GM21737 (cell line): ENCODE data around the gene ZBTB17.
"Not testable (repeated sequence)": the region's sequence is repeated elsewhere in the genome, so short reads cannot be mapped to it uniquely, and the experiment has no call there.

ENCODE experiments used
- ATAC-seq: cut with Tn5 transposase; IDR thresholded peaks from one replicate; pipeline ENCODE4 v1.9.1; 2021; ENCODE audit warnings: mild to moderate bottlenecking, moderate library complexity; ENCODE audit not compliant: unreplicated experiment

Gene ZBTB17

DNA sequence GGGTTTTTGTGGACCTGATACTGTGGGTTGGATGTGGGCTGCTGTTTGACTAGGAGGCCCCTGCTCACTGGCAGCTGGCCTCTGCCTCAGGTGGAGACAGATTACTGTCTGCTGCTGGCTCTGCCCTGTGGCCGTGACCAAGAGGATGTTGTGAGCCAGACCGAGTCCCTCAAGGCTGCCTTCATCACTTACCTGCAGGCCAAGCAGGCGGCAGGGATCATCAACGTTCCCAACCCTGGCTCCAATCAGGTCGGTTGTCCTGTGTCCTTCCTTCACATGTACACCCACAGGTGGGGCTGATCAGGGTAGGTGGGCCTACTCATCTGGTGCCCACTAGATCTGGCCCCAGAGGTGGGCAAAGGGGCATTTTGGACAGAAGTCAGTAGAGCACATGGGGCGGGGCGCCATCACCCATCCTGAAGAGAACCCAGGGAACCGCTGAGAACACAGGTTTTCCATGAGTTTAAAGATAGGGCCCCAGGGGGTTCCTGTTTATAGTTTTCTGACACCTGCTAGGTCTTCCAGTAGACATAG, 37.2 kb downstream of the ZBTB17 start:
- no peak for ATAC-seq

DNA sequence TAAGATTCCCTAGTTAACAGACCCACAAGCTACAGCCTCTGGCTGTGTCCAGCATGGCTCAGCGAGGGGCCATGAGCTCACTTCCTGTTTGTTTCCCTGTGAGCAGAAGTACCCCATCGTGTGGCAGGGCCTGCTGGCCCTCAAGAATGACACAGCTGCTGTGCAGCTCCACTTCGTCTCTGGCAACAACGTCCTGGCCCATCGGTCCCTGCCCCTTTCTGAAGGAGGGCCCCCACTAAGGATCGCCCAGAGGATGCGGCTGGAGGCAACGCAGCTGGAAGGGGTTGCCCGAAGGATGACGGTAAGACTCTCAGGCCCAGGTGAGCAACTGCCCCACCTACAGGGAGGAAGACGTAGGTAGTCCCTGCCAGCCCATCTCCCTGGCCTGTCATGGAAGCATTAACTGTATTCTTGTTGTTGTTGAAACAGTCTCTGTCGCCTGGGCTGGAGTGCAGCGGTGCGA, 38.2 kb downstream of the ZBTB17 start:
- ATAC-seq, result no peak

DNA sequence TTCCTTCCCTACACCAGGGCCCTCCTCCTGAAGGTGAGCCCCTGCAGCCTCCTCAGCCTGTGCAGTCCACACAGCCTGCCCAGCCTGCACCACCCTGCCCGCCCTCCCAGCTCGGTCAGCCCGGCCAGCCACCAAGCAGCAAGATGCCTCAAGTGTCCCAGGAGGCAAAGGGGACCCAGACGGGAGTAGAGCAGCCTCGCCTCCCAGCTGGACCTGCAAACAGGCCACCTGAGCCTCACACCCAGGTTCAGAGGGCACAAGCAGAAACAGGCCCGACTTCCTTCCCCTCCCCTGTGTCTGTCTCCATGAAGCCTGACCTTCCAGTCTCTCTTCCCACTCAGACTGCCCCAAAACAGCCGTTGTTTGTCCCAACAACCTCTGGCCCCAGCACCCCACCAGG, 38.8 kb downstream of the ZBTB17 start:
- no peak for ATAC-seq

DNA sequence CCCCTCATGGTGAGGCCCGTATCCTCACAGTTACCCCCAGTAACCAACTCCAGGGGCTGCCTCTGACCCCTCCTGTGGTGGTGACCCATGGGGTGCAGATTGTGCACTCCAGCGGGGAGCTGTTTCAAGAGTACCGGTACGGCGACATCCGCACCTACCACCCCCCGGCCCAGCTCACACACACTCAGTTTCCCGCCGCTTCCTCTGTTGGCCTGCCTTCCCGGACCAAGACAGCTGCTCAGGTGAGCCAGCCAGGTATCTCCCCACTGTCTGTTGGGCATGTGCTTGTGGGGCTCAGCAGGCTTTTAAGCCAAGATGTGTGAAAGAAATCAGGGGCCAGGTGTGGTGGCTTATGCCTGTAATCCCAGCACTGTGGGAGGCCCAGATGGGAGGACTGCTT, 39.9 kb downstream of the ZBTB17 start:
- ATAC-seq, result no peak

DNA sequence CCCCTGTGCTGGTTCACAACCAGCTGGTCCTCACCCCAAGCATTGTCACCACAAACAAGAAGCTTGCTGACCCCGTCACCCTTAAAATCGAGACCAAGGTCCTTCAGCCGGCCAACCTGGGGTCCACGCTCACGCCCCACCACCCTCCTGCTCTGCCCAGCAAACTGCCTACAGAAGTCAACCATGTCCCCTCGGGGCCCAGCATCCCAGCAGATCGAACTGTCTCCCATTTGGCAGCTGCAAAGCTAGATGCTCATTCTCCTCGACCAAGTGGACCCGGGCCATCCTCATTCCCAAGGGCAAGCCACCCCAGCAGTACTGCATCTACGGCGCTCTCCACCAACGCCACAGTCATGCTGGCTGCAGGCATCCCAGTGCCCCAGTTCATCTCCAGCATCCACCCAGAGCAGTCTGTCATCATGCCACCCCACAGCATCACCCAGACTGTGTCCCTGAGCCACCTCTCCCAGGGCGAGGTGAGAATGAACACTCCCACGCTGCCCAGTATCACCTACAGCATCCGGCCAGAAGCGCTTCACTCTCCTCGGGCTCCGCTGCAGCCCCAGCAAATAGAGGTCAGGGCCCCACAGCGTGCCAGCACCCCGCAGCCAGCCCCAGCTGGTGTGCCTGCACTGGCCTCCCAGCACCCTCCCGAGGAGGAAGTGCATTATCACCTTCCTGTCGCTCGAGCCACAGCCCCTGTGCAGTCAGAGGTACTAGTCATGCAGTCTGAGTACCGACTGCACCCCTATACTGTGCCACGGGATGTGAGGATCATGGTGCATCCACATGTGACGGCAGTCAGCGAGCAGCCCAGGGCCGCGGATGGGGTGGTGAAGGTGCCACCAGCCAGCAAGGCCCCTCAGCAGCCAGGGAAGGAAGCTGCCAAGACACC, 40.6 kb downstream of the ZBTB17 start:
- no peak for ATAC-seq

DNA sequence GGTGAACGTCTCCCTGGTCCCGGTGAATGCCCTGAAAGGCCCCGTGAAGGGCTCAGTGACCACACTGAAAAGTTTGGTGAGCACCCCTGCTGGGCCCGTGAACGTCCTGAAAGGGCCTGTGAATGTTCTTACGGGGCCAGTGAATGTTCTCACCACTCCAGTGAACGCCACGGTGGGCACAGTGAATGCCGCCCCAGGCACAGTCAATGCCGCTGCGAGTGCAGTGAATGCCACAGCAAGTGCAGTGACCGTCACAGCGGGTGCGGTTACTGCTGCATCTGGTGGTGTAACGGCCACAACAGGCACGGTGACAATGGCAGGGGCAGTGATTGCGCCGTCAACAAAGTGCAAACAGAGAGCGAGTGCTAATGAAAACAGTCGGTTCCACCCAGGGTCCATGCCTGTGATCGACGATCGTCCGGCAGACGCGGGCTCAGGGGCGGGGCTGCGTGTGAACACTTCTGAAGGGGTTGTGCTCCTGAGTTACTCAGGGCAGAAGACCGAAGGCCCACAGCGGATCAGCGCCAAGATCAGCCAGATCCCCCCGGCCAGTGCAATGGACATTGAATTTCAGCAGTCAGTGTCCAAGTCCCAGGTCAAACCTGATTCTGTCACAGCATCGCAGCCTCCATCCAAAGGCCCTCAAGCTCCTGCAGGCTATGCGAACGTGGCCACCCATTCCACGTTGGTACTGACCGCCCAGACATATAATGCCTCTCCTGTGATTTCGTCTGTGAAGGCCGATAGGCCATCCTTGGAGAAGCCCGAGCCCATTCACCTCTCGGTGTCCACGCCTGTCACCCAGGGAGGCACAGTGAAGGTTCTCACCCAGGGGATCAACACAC, 41.5 kb downstream of the ZBTB17 start:
- ATAC-seq, result no peak

DNA sequence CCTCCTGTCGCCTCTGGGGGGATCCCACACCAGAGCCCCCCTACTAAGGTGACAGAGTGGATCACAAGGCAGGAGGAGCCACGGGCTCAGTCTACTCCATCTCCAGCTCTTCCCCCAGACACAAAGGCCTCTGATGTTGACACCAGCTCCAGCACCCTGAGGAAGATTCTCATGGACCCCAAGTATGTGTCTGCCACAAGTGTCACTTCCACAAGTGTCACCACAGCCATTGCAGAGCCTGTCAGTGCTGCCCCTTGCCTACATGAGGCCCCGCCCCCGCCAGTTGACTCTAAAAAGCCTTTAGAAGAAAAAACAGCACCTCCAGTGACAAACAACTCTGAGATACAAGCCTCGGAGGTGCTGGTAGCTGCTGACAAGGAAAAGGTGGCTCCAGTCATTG, 42.2 kb downstream of the ZBTB17 start:
- no peak for ATAC-seq

DNA sequence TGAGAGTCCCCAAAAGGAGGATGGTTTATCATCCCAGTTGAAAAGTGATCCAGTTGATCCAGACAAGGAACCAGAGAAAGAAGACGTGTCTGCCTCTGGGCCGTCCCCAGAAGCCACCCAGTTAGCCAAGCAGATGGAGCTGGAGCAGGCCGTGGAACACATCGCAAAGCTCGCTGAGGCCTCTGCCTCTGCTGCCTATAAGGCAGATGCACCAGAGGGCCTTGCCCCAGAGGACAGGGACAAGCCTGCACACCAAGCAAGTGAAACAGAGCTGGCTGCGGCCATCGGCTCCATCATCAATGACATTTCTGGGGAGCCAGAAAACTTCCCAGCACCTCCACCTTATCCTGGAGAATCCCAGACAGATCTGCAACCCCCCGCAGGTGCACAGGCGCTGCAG, 43.3 kb downstream of the ZBTB17 start:
- no peak for ATAC-seq

DNA sequence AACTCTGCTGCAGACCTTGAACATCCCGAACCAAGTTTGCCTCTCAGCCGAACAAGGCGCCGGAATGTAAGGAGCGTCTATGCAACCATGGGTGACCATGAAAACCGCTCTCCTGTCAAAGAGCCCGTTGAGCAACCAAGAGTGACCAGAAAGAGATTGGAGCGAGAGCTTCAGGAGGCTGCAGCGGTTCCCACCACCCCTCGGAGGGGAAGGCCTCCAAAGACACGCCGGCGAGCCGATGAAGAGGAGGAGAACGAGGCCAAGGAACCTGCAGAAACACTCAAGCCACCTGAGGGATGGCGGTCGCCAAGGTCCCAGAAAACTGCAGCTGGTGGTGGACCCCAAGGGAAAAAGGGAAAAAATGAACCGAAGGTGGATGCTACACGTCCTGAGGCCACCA, 44.0 kb downstream of the ZBTB17 start:
- ATAC-seq, result no peak

DNA sequence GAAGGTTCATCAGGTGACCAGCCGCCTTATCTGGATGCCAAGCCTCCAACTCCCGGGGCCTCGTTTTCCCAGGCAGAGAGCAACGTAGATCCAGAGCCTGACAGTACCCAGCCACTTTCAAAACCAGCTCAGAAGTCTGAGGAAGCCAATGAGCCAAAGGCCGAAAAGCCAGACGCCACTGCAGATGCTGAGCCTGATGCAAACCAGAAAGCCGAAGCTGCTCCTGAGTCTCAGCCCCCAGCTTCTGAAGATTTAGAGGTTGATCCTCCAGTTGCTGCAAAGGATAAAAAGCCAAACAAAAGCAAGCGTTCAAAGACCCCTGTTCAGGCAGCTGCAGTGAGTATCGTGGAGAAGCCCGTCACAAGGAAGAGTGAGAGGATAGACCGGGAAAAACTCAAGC, 44.5 kb downstream of the ZBTB17 start:
- no peak for ATAC-seq

DNA sequence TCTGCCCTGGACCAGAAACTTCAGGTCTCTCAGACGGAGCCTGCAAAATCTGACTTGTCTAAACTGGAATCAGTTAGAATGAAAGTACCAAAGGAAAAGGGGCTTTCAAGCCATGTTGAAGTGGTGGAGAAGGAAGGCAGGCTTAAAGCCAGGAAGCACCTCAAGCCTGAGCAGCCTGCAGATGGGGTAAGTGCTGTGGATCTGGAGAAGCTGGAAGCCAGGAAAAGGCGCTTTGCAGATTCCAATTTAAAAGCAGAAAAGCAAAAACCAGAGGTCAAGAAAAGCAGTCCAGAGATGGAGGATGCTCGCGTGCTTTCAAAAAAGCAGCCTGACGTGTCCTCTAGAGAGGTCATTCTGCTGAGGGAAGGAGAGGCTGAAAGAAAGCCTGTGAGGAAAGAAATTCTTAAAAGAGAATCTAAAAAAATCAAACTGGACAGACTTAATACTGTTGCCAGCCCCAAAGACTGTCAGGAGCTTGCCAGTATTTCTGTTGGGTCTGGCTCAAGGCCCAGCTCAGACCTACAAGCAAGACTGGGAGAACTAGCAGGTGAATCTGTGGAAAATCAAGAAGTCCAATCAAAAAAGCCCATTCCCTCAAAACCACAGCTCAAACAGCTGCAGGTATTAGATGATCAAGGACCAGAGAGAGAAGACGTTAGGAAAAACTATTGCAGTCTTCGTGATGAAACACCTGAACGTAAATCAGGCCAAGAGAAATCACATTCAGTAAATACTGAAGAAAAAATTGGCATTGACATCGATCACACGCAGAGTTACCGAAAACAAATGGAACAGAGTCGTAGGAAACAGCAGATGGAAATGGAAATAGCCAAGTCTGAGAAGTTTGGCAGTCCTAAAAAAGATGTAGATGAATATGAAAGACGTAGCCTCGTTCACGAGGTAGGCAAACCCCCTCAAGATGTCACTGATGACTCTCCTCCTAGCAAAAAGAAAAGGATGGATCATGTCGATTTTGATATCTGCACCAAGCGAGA, 46.6 kb downstream of the ZBTB17 start:
- no peak for ATAC-seq

DNA sequence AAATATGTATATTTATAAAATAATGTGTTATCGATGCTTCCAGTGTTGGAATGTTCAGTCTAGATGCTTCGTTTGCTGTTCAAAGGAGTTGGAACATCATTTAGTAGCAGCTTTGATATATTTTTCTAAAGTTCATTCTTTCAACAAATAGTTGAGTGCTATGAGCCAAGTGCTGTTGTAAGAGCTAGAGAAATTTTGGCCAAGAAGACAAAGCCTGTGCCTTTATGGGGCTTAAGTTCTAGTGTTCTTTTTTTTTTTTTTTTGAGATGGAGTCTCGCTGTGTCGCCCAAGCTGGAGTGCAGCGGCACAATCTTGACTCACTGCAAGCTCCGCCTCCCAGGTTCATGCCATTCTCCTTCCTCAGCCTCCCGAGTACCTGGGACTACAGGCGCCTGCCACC, 49.5 kb downstream of the ZBTB17 start:
- not testable (repeated sequence) for ATAC-seq

DNA sequence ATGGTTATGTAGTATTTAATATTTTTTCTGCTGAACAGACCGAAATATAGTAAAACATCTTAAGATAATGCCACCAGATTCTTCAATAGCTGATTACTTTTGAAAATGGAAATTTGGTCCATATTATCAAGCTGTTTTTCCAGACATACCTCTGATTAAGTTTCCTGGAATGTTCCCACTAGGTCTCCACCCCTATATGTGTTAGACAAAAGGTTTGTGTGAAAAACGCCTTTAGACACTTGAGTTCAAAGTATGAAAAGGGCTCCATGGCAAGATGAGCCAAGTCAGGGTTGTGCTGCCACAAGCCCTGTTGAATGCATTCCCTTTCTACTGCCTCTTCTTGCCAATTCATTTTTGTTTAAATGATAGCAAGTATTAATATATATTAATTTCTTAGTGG, 52.7 kb downstream of the ZBTB17 start:
- no peak for ATAC-seq

DNA sequence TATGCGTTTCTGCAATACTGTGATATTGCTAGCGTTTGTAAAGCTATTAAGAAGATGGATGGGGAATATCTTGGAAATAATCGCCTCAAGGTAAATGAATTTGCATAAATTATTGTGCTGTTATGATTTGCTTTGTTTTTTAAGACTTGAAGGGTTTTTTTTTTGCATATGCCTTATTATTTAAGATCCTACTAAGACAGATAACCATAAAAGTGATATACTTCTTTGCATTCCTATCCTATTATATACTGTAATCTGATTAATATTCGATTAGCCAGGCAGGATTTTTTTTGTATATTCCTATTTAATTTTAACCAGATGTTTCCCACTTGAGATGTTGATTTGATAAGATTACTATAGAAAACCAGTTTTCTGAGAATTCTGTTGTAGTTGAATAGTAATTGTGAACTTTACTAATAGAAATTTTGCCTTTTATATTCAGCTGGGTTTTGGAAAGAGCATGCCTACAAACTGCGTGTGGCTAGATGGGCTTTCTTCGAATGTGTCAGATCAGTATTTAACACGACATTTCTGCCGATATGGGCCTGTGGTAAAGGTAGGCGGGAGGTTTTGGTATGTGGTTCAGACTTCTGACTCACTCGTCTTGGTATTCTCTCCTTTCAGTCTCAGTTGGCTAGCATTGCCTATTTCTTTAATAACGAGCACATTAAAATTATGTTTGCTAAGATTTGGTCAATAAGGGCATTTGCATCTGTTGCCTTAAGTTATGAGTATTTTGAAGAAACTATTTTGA, 56.8 kb downstream of the ZBTB17 start:
- peak; percentile 71 for ATAC-seq

DNA sequence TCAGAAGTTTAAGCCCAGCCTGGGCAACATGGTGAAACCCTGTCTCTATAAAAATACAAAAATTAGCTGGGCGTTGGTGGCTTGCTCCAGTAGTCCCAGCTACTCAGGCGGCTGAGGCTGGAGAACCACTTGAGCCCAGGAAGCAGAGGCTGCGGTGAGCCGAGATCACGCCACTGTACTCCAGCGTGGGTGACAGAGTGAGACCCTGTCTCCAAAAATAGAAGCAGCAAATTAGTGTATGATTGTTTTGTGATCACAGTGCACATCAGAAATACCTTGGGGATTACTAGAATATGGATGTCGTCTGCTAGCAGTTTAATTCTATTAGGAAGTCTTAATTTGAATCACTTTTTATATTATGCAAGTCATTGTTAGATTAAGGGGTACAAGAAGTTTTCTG, 59.0 kb downstream of the ZBTB17 start:
- ATAC-seq, result no peak

DNA sequence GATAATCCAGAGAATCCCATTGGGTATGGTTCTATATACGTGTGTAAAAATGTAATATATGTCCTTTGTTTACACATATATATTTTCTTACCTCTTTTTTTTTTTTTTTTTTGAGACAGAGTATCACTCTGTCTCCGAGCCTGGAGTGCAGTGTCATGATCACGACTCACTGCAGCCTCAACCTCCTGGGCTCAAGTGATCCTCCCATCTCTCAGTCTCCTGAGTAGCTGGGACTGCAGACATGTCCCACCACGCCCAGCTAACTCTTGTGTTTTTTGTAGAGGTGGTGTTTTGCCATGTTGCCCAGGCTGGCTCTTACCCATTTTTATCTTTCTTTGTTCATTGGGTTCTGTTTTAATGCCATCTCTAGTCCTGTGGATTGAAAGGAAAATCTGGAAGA, 59.5 kb downstream of the ZBTB17 start:
- no peak for ATAC-seq

DNA sequence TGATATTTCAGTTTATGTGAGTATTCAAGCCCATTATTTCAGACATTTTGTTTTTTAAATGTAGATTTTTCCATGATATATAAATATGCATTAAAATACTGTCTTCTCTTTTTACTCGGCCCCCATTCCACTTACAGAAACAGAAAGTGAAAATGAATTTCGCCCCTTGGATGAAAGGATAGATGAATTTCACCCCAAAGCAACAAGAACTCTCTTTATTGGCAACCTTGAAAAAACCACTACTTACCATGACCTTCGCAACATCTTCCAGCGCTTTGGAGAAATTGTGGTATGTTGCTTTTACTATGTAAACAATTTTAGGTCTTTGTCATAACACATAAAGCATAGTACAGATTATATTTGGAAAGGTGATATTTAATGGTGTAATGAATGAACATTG, 59.9 kb downstream of the ZBTB17 start:
- ATAC-seq, result no peak

DNA sequence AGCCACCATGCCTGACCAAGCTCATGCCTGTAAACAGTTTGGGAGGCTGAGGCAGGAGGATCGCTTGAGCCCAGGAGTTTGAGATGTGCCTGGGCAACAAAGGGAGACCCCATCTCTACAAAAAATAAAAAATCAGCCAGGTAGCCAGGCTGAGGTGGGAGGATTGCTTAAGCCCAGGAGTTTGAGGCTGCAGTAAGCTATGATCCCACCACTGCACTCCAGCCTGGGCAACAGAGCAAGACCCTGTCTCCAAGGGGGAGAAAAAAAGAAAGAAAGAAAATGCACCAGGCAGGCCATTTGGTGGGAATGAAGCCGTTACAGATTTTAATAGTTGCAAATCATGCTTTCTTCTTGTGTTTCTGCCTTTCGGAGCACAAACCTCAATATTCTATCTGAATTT, 62.3 kb downstream of the ZBTB17 start:
- ATAC-seq, result not testable (repeated sequence)

DNA sequence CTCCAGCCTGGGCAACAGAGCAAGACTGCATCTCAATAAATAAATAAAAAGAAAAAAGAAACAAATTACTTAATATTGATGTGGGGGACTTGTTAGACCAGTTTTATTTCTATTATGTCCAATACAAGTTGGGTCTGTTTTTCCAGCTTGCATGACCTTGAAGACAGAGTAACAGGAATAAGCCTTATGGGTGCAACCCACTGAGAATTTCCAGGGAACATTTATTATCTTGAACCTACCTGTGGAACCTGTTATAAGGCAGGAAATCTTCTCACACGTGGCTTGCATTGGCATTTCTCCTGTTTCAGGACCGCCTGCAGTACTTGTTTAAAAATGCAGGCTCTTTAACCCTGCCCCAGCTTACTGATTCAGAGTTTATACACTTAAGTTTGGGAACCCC, 64.0 kb downstream of the ZBTB17 start:
- ATAC-seq, result no peak

DNA sequence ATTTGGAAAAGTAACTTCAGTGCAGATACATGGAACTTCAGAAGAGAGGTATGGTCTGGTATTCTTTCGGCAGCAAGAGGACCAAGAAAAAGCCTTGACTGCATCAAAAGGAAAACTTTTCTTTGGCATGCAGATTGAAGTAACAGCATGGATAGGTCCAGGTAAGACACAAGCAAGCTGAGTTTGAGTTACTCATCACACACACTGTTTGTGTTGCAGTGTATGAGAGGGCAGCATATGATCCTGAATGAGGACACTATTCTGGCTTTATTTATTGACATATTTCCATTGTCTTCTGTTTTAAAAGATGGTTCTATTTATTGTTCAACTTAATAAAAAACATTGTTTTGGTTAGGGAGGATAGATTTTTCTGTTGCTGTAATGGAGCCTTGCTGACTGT, 64.8 kb downstream of the ZBTB17 start:
- no peak for ATAC-seq
